Parathyroid adenoma (tissue), 2 donors: ENCODE measurements around the gene ABHD16B.

Experiments
- H2AFZ ChIP-seq: fragments of 300-600 bp; sonication (generic); one replicate; pipeline ENCODE4 v1.7.0; 2017; ENCODE audit warnings: antibody characterized with exemption, mild to moderate bottlenecking
- H3K27ac ChIP-seq: fragments of 300-600 bp; sonication (generic); one replicate; pipeline ENCODE4 v1.7.0; 2017
- H3K27me3 ChIP-seq: fragments of 300-600 bp; sonication (generic); one replicate; pipeline ENCODE4 v1.7.0; 2017; ENCODE audit warnings: low read length; ENCODE audit not compliant: control insufficient read depth, insufficient read depth
- H3K36me3 ChIP-seq: fragments of 300-600 bp; sonication (generic); one replicate; pipeline ENCODE4 v1.7.0; 2017; ENCODE audit warnings: low read length; ENCODE audit not compliant: control insufficient read depth, insufficient read depth
- H3K4me1 ChIP-seq: fragments of 300-600 bp; sonication (generic); one replicate; pipeline ENCODE4 v1.7.0; 2017; ENCODE audit warnings: control low read depth
- H3K4me2 ChIP-seq: fragments of 300-600 bp; sonication (generic); one replicate; pipeline ENCODE4 v1.7.0; 2017; ENCODE audit warnings: low read length
- H3K4me3 ChIP-seq: fragments of 300-600 bp; sonication (generic); one replicate; pipeline ENCODE4 v1.7.0; 2017; ENCODE audit warnings: low read depth, low read length
- H3K79me2 ChIP-seq: fragments of 300-600 bp; sonication (generic); one replicate; pipeline ENCODE4 v1.7.0; 2017; ENCODE audit warnings: control low read depth
- H3K9ac ChIP-seq: fragments of 300-600 bp; sonication (generic); one replicate; pipeline ENCODE4 v1.7.0; 2017; ENCODE audit warnings: mild to moderate bottlenecking
- H3K9me3 ChIP-seq: fragments of 300-600 bp; sonication (generic); one replicate; pipeline ENCODE4 v1.7.0; 2017; ENCODE audit warnings: low read length; ENCODE audit not compliant: control insufficient read depth
- TF ChIP-seq, protein P1 (sequence below): fragments of 300-600 bp; sonication (generic); IDR thresholded peaks from one replicate; pipeline ENCODE4 v1.7.0; 2017; ENCODE audit warnings: antibody characterized with exemption, mild to moderate bottlenecking
- donor health status: primary hyperparathyroidism.

The ABHD16B gene

DNA sequence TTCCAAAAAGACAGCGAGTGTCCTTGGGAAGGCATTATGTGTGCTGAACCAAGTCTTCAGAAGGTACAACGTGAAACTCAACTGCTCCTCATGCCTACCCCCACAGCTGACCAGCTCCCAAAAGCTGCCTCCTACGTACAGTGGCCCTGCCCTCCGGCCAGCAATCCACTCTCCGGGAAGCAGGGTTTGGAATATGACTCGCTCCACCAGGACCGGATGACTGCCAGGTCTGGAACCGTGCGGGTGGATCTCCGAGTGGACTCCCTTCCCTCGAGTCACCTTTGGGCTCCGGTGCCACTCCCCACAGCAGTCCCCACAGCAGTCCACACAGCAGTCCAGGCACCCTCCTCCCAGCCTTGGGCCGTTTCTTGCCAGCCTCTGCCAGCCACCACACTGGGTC, 34.5 kb upstream of the ABHD16B start:
- no peak overlapping the region for H3K9ac ChIP-seq
- no peaks in the 10 kb centered on the region for H3K27me3 ChIP-seq
- no peak overlapping the region for H3K27ac ChIP-seq
- H3K4me1 ChIP-seq: no peaks in the 10 kb centered on the region
- no peak overlapping the region for H3K4me3 ChIP-seq
- H3K79me2 ChIP-seq: peaks cover 55% of the 10 kb centered on the region
- no peak overlapping the region for H2AFZ ChIP-seq
- no peaks in the 10 kb centered on the region for H3K9me3 ChIP-seq
- H3K36me3 ChIP-seq: no peaks in the 10 kb centered on the region
- no peak overlapping the region for H3K4me2 ChIP-seq
- TF ChIP-seq, protein P1, sequence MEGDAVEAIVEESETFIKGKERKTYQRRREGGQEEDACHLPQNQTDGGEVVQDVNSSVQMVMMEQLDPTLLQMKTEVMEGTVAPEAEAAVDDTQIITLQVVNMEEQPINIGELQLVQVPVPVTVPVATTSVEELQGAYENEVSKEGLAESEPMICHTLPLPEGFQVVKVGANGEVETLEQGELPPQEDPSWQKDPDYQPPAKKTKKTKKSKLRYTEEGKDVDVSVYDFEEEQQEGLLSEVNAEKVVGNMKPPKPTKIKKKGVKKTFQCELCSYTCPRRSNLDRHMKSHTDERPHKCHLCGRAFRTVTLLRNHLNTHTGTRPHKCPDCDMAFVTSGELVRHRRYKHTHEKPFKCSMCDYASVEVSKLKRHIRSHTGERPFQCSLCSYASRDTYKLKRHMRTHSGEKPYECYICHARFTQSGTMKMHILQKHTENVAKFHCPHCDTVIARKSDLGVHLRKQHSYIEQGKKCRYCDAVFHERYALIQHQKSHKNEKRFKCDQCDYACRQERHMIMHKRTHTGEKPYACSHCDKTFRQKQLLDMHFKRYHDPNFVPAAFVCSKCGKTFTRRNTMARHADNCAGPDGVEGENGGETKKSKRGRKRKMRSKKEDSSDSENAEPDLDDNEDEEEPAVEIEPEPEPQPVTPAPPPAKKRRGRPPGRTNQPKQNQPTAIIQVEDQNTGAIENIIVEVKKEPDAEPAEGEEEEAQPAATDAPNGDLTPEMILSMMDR: no peak

DNA sequence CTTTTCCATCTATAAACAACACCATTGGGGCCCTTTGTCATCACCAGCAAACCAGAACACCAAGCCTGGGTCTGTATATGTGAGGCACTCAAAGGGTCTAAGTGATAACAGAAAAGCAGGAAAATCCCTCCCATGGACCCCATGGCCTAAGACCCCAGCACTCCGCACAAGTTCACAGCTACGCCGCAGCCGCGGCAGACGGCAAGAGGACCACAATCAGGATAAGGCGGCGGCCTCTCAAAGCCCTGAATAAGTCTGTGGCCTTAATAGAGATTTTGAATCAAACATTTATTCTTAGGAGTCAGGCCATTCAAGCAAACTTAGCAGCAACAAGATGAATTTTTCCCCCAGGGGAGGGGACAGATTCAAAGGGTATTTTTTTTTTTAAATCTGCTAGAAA, 33.2 kb upstream of the ABHD16B start:
- H3K79me2 ChIP-seq: peaks cover 42% of the 10 kb centered on the region
- no peak overlapping the region for H3K27ac ChIP-seq
- no peak overlapping the region for H3K9ac ChIP-seq
- TF ChIP-seq, protein P1: no peak
- H3K27me3 ChIP-seq: no peaks in the 10 kb centered on the region
- H3K4me2 ChIP-seq: no peak overlapping the region
- no peaks in the 10 kb centered on the region for H3K36me3 ChIP-seq
- no peak overlapping the region for H3K4me3 ChIP-seq
- no peaks in the 10 kb centered on the region for H3K4me1 ChIP-seq
- no peak overlapping the region for H2AFZ ChIP-seq
- no peaks in the 10 kb centered on the region for H3K9me3 ChIP-seq

DNA sequence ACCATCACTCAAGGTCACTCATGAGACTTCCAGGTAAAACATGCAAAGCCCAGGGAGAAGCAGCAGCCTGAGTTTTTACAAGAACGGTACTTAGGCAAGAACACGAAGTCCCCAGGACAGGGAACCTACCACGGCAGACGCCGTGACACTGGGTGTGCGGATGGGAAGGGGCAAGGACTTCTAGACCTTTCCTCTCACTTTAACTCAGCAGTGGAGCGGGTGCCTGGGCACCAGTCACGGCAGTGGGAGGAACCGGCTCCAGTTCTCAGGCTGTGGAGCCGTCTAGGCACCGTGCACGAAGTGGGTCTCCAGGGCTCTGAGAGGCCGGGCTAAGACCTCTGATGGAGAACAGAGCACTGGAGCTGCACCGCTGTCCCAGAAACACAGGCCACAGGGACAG, 32.8 kb upstream of the ABHD16B start:
- TF ChIP-seq, protein P1: no peak
- Histone ChIP-seq H3K4me1 (no peaks in the 10 kb centered on the region), H3K9me3 (no peaks in the 10 kb centered on the region), H3K4me3 (no peak overlapping the region), H3K27ac (no peak overlapping the region), H3K9ac (no peak overlapping the region), H3K36me3 (no peaks in the 10 kb centered on the region), H3K27me3 (no peaks in the 10 kb centered on the region), H2AFZ (no peak overlapping the region), H3K4me2 (no peak overlapping the region), H3K79me2 (peaks cover 41% of the 10 kb centered on the region)

DNA sequence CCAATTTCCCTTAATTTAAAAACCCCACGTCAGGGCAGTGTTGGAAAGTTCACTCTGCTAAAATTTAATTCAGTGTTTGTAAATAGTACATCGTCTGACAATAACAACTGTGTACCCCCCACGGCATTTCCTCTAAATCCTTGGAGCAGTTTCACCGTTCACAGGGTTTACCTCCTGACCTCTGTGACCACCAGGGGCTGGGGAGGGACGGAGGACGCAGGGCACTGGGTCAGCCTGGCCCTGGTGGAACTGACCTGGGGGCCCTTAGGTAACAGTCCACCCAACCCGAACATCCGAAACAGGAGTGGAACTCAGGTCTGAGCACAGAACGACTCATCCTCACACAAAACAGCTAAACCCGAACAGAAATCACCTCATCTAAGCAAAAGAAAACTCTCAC, 32.3 kb upstream of the ABHD16B start:
- Histone ChIP-seq H3K27ac (no peak overlapping the region), H3K36me3 (no peaks in the 10 kb centered on the region), H3K4me1 (peaks cover 3% of the 10 kb centered on the region), H3K4me3 (no peak overlapping the region), H3K9ac (no peak overlapping the region), H3K4me2 (no peak overlapping the region), H3K27me3 (no peaks in the 10 kb centered on the region), H3K9me3 (no peaks in the 10 kb centered on the region), H2AFZ (no peak overlapping the region), H3K79me2 (peaks cover 41% of the 10 kb centered on the region)
- TF ChIP-seq, protein P1: no peak

DNA sequence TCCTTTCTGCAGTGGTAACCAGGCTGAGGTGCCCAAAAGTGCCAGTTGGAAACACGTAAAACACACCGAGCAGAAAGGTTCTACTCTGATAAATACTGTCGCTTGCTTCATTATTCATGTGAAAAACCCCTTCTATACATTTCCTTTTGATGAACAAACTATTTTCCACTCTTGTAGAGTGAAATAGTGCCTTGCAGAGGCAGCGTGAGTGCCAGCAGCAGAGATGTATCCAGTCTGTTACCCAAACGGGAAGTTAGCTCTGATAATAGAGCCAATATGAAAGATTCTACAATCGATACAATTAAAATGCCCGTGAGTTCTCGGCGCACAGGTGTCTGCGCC, 31.7 kb upstream of the ABHD16B start:
- peak overlapping the region; percentile 68 for H3K4me3 ChIP-seq
- H3K36me3 ChIP-seq: no peaks in the 10 kb centered on the region
- peak overlapping the region; percentile 51 for H2AFZ ChIP-seq
- TF ChIP-seq, protein P1: no peak
- peak overlapping the region; percentile 95 for H3K4me2 ChIP-seq
- H3K9me3 ChIP-seq: no peaks in the 10 kb centered on the region
- peak overlapping the region; percentile 17 for H3K27ac ChIP-seq
- H3K79me2 ChIP-seq: peaks cover 36% of the 10 kb centered on the region
- no peak overlapping the region for H3K9ac ChIP-seq
- no peaks in the 10 kb centered on the region for H3K27me3 ChIP-seq
- H3K4me1 ChIP-seq: peaks cover 9% of the 10 kb centered on the region
